GM18909 (cell line): ENCODE measurements around the gene NASP.
"Not testable (repeated sequence)": the region's sequence is repeated elsewhere in the genome, so short reads cannot be mapped to it uniquely, and the experiment has no call there.

Experiments
- ATAC-seq: cut with Tn5 transposase; IDR thresholded peaks from one replicate; pipeline ENCODE4 v1.9.1; 2021; ENCODE audit warnings: mild to moderate bottlenecking; ENCODE audit not compliant: unreplicated experiment, poor library complexity

NASP gene

DNA sequence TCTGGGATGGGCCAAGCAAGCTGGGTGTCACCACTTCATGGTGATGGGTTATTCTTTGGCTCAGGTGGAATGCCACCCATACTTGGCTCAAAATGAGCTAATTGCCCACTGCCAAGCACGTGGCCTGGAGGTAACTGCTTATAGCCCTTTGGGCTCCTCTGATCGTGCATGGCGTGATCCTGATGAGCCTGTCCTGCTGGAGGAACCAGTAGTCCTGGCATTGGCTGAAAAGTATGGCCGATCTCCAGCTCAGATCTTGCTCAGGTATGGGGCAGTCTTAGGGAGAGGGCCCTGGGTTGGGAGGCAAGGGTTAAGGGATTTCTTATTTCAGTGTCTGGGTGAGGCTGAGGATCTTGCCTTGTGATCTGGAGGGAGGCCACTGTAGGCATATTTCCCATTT is 15.4 kb upstream of the NASP start:
- ATAC-seq, result no peak

- ATAC-seq, result no peak
Measured at GRCh38 chr1:45569571-45569961, 14.3 kb upstream of the NASP start.

DNA sequence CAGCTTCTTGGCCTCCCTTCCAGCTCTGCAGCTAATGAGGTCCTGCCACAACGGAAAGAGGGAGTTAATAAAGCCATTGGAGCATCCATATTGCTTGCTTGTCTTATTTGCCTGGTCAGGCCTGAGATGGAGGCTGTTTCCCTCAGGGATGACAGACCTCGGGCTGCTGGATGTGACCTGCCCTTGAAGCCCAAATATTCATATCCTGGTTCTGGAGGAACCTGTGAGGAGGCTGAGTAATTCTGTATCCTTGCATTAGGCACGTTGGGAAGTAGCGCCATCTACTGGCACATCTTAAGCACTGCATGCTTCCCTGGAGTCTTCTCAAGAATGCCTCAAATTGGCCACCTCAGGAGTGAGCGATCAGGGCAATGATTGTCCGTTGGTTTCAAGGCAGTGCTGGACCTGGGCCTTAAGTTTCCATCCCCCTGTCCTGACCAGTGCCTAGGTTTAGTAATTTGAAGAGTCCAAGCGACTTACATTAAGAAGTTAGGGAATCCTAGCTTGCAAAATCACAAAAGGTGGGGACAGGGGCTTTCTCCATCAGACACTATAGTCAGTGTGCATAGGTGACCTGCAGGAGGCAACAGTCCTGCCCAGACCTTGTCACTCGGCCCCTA is 13.8 kb upstream of the NASP start:
- ATAC-seq, result peak; percentile 59

GRCh38 chr1:45570631-45571030 is 13.2 kb upstream of the NASP start:
- ATAC-seq, result no peak

GRCh38 chr1:45573231-45573804 is 10.5 kb upstream of the NASP start:
- no peak for ATAC-seq

DNA sequence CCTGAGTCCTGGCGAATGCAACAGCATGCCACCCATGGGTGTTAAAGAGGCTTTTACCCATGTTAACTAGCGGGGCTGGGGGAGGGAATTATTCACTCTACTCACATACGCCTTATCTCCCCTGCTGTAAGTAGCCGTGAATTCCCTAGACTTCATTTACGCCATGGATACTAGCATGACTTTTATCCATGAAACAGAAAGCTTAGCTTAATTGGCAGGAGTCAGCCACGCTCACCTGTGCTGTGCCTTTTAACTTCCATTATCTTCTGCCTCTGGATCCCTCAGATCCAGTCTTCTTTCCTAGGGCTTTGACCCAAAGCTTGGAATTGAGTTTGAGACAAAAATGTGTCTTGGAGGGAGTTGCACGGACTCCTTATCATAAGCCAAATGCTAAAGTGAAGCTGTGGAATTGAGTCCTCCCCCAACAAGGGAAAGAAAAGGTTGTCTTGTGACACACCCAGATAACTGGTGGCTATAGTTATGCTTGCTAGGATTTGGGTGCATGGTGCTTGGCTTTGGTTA is 9.7 kb upstream of the NASP start:
- no peak for ATAC-seq

DNA sequence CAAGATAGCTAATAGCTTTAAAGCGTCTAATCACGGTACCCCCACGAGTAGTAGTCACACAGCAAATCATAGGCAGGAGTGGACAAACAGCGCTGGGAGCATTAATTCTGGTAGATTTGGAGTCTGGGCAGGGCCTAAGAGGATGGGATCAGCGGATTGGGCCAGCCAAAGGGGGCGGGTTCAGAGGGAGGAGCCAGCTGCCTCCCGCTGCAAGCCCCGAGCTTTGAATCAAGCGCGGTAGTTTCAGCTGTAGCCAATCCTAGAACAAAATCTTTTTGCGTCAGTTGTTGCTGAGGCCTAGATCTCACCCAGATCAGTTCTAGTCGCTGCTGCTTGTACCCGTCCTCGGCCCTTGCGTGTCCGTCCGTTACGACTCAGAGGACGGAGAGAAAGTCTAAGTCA is 576 bp upstream of the NASP start:
- ATAC-seq, result peak; percentile 74

- ATAC-seq, result peak; percentile 36
Measured at GRCh38 chr1:45584351-45585109, 689 bp downstream of the NASP start.

- ATAC-seq, result no peak
Measured at GRCh38 chr1:45585110-45585426, 1.2 kb downstream of the NASP start.

DNA sequence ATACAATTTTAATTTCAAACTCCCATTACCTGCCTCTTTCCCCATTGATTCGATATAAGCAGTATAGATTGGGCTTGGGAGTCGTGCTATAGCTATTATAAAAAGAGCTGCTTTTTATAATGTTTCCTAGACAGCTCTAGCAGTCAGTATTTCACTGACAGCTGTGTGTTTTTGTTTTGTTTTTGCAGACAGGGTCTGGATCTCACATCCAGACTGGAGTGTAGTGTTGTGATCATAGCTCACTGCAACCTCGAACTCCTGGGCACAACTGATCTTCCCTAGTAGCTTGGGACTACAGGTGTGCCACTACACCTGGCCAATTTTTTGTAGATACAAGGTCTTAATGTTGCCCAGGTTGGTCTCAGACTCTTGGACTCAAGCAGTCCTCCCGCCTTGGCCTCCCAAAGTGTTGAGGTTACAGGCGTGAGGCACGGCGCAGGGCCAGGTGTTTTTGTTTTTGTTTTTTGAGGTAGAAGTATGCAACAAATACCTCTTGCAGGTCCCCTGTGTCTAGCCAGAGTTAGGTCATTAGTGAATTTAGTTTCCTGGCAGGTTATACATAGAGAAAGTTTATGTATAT is 1.7 kb downstream of the NASP start:
- ATAC-seq, result no peak

DNA sequence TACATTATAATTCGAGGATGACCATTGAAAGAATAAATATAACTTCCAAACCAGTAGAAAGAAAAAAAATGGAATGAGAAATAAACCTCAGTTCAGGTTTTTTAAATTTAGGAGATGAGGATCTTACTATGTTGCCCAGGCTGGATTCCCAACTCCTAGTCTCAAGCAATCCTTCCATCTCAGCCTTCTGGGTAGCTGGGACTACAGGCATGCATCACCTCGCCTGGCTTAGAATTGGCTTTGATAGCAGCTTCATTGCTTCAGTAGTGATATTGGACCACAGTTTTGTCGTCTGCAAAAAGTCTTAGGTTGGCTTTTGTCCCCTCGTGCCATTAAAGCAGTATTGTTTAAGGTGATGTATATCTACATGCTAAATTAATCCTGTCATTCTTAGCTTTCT is 2.9 kb downstream of the NASP start:
- ATAC-seq, result no peak

- ATAC-seq, result no peak
Measured at GRCh38 chr1:45589861-45590260, 6.0 kb downstream of the NASP start.

DNA sequence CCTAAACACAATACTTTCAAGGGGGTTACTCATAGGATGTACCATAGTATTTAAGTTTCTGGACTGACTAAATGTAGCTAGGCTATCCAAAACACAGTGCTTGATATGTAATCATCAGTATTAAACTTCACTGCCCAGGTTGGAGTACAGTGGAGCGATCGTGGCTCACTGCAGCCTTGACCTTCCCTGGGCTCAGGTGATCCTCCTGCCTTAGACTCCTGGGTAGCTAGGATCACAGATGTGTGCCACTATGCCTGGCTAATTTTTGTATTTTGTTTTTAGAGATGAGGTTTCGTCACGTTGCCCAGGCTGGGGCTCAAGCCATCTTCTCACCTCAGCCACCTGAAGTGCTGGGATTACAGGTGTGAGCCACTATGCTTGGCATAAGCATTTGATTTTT is 10.6 kb downstream of the NASP start:
- ATAC-seq, result no peak

DNA sequence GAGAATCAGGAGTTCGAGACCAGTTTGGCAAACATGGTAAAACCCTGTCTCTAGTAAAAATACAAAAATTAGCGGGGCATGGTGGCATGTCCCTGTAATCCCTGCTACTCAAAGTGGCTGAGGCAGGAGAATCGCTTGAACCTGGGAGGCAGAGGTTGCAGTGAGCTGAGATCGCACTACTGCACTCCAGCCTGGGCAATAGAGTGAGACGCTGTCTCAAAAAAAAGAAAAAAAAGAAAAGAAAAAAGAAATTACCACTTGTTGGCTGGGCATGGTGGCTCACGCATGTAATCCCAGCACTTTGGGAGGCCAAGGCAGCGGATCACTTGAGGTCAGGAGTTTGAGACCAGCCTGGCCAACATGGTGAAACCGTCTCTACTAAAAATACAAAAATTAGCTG is 12.9 kb downstream of the NASP start:
- not testable (repeated sequence) for ATAC-seq

GRCh38 chr1:45604239-45604638 is 20.4 kb downstream of the NASP start:
- no peak for ATAC-seq

GRCh38 chr1:45607404-45608074 is 23.7 kb downstream of the NASP start:
- ATAC-seq, result no peak

DNA sequence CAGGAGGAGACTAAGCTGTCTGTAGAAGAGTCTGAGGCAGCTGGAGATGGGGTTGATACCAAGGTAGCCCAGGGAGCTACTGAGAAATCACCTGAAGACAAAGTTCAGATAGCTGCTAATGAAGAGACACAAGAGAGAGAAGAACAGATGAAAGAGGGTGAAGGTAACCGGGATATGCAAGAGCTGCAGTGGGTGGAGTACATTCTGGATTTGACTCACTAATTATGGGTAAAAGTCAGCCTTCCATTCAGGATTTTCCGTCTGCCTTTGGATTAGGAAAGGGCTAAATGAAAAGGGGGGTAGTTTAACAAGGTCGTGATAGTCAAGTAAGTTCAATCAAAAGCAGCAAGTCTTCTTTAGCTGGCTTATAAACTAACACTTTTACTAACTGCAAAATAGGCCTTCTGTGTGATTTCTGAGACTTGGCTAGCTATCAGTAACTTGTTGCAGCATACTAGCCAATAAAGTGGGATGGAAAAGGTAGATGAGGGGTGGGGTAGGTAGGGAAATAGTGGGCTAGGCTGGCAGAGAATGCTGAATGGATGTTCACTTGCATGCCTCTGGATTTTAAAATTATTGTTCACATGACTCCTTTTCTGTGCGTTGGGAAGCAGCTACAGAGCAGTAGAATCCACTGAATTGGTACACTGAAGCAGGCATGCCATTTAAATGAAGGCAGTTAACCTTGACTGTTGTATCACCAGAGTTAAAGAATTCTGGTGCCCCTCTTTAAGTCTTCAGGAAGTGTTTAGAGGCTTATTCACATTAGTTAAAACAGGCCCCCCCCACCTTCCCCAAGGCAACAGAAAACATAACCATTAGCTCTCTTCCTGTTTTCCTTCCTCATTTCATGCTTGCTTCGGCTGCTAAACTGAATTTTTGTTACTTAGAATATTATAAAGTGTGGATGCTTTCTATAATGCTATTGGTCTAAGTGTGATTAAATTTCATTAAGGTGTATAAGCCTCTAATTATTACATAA is 24.6 kb downstream of the NASP start:
- no peak for ATAC-seq

GRCh38 chr1:45610589-45611226 is 26.9 kb downstream of the NASP start:
- ATAC-seq, result no peak

DNA sequence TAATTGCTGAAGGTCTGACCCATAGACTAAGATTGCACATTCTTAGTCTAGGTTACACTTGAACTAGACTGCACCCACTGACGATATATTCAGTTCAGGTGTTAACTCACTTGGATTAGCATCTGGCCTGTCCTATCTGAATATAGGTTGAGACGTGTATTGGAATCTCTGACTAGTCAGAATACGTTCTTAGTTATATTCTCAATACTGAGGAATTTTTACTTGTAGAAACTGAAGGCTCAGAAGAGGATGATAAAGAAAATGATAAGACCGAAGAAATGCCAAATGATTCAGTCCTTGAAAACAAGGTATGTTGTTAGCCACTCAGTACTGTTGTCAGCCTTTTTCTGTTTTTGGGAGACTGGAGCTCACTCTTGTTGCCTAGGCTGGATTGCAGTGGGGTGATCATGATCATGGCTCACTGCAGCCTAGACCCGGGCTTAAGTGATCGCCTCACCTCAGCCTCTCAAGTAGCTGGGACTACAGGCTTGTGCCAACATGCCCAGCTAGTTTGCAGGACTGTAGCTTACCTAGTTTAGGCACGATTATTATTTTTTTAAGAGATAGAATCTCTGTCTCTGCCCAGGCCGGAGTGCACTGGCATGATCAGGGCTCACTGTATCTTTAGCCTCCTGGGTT is 29.2 kb downstream of the NASP start:
- no peak for ATAC-seq
